HG02642 (cell line): ENCODE data around the gene CCDC47.

ENCODE experiments used
- ATAC-seq: cut with Tn5 transposase; IDR thresholded peaks from one replicate; pipeline ENCODE4 v1.9.1; 2021; ENCODE audit warnings: mild to moderate bottlenecking; ENCODE audit not compliant: unreplicated experiment, poor library complexity

Gene CCDC47

DNA sequence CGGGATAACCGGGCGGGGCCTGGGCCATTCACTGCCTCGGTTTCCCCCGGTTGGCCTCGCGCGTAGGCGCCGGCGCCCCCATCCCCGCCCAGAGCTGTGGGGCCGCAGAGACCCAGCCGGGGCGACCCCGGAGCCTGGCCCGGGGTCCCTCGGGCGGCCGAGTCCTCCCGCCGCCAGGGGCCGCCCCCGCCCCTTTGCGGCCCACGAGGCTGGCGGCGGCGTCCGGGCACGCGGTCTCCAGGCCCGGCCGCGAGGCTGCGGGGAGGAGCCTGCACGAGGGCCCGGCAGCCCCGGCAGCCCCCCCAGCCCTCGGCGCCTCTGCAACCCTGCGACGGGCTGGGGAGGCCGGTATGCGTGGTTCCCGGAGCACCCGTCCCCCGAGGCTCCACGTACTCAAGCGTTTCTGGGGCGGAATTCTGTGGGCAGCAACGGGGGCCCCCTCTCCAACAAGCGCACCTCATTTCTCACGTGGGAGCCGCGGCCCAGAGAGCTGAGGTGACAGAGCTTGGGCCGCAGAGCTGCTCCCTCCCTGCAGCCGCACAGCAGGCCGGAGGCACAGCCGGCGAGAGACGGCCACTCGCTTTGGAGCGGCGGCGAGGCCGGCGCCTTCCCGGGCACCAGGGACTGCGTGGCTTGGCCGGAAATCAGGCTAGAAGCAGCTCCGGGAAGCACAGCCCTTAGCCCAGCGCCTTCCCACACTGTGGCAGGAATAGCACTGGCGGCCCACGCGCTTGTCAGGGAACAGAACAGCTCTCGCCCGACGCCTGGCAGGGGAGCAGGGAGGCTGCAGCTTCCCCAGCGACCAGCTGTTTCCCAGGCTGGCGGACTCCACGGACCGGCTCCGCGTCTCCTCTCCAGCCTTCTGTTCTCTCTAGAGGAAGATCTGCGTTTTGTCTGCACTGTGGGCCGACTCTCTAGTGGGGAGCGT lies 72.6 kb downstream of the CCDC47 start:
- ATAC-seq, result peak; percentile 24

DNA sequence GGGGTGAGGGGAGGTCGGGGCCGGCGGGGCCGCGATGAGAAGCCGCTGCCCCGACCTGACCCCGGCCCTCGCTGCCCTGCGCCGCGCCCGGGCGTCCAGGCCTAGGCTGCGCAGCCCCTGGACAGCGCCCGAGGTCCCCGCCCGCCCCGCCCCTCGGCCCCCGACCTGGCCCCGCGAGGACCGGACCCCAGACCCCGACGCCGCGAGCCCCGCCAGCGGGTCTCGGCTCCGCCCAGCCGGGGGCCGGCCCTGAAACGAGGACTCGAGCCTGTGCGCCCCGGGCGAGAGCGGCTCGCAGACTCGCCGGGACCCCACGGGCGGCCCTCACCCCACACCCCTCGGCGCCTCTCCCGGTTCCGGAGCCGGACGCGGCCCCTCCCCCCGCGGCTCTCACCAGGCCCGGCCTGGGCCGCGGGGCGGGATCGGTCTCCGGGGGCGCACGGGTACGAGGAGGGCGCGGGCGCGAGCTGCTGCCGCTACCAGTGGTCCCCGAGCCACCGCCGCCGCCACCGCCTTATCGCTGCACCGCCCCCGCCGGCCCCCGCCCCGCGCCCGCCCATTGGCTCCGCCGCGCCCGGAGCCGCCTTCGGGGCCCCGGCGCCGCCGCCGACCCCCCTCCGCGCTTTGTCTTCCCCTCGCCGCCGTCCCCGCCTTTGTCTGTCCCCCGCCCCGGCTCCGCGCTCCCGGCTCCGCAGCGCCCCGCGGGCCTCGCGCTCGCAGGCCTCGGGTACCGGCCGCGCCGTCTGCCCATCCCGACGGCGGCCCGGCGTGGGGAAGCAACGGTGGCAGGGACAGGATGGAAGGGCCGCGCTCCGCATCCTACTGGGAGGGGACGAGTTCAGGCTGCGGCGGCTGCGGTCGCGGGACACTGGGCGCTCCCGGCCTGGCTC lies 73.5 kb downstream of the CCDC47 start, which contains the start of gene LIMD2:
TSS of gene LIMD2 (minus strand) at position 488 of the 890 bp plus-strand sequence. CDS start 827 bp downstream, outside the sequence.
- peak; percentile 20 for ATAC-seq

DNA sequence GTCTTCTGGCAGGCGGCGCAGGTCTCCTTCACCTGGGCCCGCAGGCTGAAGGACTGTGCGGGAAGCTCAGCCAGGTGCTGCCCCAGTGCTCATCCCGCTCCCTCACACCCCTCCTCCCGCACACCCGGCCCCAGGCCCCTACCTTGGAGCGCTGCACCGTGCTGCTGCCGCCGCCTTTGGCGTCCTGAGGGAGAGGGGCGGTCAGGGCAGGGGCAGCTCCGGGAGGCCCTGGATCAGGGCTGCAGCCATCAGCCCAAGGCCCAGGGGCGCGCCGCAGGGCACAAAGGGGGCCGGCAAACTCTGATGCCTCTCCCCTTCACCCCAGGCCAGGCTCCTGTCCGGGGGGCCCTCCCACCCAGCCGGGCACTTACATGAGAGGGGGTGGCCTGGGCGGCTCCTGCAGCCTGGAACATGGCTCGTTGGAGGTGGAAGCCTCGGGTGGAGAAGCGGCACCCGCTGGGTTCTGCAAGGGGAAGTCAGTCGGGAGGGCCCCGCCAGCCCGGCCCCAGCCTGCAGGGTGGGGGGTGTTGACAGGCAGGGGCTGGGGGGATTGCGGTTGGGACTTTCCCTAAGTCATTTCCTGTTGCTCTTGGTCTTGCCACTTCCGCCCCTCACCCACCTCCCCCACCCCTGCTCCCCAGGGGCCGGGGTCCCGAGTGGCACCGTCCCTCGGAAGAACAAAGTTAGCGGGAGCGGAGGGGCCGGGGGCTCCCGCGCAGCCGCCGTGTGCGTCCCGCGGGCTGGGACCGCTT lies 74.3 kb downstream of the CCDC47 start:
- peak; percentile 34 for ATAC-seq

DNA sequence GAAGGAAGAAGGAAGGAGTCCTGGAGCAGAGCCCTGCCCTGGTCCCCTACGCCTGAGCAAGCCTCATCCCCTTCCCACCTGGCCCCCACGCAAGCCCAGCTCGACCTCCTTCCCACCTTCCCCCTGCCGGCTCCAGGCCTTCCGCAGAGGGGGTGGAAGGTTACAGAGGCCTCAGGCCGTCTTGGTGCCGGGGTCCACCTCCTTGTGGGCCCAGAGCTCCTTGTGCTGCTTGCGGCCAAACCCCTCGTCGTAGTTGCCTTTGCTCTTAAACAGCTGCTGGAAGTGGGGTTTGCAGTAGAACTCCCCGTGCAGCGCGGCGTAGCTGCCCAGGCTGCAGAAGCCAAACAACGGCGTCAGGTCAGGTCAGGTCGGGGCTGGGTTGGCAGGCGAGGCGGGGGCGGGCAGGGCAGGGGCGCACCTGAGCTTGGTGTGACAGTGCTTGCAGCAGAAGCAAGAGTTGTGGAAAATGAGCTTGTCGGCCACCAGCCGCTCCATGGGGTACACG lies 75.0 kb downstream of the CCDC47 start:
- ATAC-seq, result no peak

DNA sequence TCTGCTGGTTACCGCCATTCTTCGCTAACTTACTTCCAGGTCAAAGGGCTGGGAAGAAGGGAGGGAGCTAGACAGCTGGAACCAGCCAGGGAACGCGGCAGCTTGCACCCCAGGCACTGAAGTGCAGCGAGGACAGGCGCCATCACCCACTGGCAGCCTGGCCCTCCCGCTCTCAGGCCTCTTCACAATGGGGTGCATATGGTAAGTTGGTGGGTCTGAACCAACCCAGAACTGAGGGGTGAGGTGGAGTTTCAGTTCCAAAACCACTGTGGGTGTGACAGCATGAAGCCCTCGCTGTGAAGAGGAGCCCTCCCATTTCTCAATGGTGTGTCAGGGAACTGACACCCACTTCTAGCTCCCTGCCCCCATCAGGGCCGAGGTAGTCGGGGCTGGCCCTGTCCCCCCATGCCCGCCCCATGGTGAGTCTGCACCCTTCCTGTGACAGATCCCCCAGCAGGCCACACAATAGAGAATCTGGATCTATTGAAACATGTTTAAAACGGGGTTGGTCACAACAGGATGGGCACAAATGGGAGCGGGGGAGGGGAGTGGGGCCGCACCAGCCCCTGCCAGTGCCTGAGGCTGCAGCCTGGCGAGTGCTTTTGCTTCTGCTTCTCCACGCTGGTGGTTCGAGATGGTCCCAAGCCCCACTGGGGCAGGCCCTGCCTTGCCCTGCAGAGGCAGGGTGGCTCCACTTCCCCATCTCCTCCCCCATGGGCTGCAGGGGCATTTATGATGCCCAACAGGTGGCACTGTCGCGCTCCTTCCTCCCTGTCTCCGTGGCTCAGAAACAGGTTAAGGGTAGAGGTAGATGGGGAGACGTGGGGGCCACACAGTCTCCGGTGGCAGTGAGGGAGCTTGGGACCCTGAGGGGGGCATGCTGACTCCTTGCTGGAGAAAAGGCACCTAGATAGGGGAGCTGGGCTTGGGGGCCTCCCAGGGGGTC lies 75.8 kb downstream of the CCDC47 start:
- peak; percentile 22 for ATAC-seq

DNA sequence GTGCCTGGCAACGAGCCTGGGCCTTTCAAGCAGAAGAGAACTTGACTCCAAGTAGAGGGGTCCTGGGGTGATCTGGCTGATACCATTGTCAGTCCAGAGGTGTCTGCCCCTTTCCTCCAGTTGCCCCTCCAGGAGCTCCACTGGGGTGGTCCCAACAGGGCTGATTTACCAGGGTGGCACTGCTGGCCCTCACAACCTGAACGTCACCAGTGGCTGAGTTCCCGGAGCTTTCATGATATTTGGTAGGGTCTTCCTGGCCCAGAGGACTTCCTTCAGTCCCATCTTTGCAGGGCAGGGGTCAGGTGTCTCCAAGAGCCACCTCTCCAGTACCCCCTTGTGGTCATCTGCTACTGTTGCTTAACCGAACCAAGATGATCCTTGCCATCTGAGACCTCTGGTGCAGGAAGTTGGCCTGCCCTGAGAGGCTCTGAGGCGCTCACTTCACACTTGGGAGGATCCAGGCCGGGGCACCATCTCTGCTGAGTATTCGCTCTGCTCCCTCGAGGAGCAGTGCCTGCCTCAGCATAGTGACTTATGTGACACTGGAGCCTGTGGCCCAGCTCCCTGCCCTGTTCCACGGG lies 76.9 kb downstream of the CCDC47 start:
- no peak for ATAC-seq

DNA sequence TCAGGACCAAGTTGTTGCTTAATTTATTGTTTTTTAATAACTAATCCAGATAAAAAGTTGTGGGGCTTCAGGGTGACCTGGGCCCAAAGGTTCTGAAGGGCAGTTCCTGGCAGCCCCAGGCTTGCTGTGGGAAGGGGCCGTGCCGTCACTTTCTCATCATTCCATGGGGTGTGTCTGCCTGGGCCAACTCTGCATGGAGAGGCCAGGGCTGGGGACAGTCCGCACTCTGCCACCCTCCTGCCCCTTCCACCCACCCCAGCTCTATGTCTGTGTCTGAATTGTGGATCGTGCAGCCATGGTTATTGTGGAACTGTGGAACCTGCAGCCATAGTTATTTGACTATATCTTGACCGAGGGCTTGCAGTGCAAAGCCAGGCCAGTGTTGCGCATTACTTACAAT lies 77.5 kb downstream of the CCDC47 start:
- no peak for ATAC-seq
